ENCODE results near the gene DNAL1.

DNA sequence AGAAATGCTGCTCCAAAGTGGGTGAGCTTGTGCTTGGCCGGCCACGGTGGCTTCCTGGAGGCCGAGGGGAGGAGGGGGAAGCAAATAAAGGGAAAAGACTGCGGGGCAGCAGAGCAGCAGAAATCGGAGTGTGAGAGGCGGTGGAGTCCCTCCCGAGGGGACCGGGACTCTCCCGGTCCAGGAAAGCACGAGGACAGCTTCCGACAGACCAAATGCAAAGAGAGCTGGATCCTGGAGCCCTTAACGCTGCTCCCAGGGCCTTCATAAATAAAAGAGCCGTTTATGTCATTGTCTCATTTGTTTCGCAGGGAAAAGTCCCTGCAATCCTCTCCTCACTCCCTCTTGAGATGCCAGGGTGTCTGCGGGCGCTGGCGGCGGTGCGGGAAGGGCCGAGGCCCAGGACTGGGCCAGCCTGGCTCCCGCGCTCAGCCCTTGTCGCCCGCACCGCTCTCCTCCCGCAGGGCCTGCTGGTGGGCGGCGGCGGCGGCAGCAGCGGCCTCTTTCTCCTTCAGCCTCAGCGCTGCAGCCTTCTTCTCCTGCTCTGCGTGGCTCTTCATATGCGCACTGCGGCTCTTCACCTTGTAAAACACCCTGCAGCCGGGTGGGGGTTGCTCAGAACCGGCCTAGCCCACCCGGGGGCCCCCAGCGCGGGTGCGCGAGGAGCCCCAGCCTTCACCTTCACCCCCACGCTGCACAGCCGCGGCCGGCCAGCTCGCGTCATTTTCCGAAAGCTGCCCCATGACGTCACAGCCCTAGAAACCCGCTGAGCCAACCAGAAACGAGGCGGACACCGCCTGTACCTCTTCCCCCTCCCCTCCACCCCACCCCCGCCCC is 73.8 kb downstream of the DNAL1 start:
- TF ChIP-seq NFRKB (IDR thresholded peaks at IDR 0.05) (no peak), SUZ12 (IDR thresholded peaks at IDR 0.05) (no peak), SP1 (IDR thresholded peaks at IDR 0.05) (no peak), LEF1 (IDR thresholded peaks at IDR 0.05; ENCODE audit: borderline replicate concordance) (no peak), L3MBTL2 (conservative IDR thresholded peaks at IDR 0.05) (no peak), FOXK2 (IDR thresholded peaks at IDR 0.05) (no peak), HDGF (IDR thresholded peaks at IDR 0.05; ENCODE audit: borderline replicate concordance) (no peak), ZNF384 (IDR thresholded peaks at IDR 0.05) (no peak), FOXM1 (IDR thresholded peaks at IDR 0.05; ENCODE audit: borderline replicate concordance) (no peak), TARDBP (IDR thresholded peaks at IDR 0.05) (no peak)
- TF ChIP-seq, protein P1, sequence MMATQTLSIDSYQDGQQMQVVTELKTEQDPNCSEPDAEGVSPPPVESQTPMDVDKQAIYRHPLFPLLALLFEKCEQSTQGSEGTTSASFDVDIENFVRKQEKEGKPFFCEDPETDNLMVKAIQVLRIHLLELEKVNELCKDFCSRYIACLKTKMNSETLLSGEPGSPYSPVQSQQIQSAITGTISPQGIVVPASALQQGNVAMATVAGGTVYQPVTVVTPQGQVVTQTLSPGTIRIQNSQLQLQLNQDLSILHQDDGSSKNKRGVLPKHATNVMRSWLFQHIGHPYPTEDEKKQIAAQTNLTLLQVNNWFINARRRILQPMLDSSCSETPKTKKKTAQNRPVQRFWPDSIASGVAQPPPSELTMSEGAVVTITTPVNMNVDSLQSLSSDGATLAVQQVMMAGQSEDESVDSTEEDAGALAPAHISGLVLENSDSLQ (IDR thresholded peaks at IDR 0.05): no peak
